ENCODE data around the gene IL17B. TPM values are rescaled to one million over a fixed set of nuclear protein-coding genes. Genes with fewer than 3 reads are reported as not detected.

Gene IL17B
- total RNA-seq, 1 experiment from 2014 or later = not detected

DNA sequence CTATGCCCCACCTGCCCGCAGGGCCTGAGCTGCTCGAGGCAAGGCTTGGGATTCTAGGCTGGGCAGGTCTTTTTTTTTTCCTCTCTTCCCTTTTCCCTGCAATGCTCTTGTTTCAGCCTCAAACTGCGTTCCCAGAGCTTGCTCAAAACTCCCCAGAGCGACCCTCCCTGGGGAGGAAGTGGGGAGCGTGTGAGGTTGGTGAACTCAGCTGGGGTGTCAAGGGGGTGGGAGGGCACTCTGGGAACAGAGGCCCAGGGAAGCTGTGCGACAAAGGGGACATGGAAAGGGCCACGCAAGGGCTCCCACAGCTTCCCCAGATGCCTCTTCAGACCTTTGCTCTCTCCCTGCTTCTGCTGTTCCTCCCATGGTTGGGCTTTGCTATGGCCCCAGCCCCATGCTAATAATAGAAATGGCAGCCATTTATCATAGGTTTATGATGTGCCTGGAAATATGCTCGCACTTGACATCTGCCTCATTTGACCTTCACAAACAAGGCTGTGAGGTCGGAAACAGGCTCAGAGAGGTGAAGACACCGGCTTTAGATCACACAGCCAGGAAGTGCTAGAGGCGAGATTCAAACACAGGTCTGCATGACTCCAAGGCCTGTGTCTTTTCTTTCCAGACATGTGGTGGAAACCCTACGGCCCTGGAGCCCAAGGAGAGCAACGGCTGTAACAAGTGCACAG lies 40.9 kb upstream of the IL17B start:
- peaks cover under 1% of the 10 kb centered on the region for H3K4me1 Mint-ChIP-seq (ENCODE audit: low read depth, unreplicated experiment)
- no peaks in the 10 kb centered on the region for H3K9me3 Mint-ChIP-seq (ENCODE audit: unreplicated experiment)
- no peak overlapping the region for H3K4me3 Mint-ChIP-seq (ENCODE audit: unreplicated experiment)
- no peaks in the 10 kb centered on the region for H3K27me3 Mint-ChIP-seq (ENCODE audit: insufficient read depth, unreplicated experiment)
- no peak overlapping the region for H3K27ac Mint-ChIP-seq (ENCODE audit: unreplicated experiment)
- no TSS peak for BruUV-seq (replicated peaks)
- CTCF ChIA-PET = interaction anchor here (0.6 kb wide), 1 partner anchor 11 kb away, joined by 3 read pairs; no protein-coding TSS in a partner anchor
- DNase-seq = no peak
- Histone ChIP-seq H3K4me1 (no peaks in the 10 kb centered on the region), H3K27me3 (replicated peaks; ENCODE audit: control insufficient read depth, insufficient read depth, low read length) (no peaks in the 10 kb centered on the region), H3K9me3 (no peaks in the 10 kb centered on the region), H3K36me3 (ENCODE audit: control insufficient read depth, insufficient read depth, low read length) (no peaks in the 10 kb centered on the region), H3K4me3 (ENCODE audit: low read depth, low read length) (no peak overlapping the region)
- POLR2A ChIA-PET = no interaction called here
- intact Hi-C loops (cut with micrococcal nuclease; ENCODE audit: unreplicated experiment) = no loop called here
- no peaks in the 10 kb centered on the region for H3K36me3 Mint-ChIP-seq (ENCODE audit: insufficient read depth, unreplicated experiment)
- TF ChIP-seq, protein P1, sequence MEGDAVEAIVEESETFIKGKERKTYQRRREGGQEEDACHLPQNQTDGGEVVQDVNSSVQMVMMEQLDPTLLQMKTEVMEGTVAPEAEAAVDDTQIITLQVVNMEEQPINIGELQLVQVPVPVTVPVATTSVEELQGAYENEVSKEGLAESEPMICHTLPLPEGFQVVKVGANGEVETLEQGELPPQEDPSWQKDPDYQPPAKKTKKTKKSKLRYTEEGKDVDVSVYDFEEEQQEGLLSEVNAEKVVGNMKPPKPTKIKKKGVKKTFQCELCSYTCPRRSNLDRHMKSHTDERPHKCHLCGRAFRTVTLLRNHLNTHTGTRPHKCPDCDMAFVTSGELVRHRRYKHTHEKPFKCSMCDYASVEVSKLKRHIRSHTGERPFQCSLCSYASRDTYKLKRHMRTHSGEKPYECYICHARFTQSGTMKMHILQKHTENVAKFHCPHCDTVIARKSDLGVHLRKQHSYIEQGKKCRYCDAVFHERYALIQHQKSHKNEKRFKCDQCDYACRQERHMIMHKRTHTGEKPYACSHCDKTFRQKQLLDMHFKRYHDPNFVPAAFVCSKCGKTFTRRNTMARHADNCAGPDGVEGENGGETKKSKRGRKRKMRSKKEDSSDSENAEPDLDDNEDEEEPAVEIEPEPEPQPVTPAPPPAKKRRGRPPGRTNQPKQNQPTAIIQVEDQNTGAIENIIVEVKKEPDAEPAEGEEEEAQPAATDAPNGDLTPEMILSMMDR (IDR thresholded peaks at IDR 0.05; ENCODE audit: insufficient read depth in 1 of 2, low read depth in 1 of 2, low read length in 1 of 2, severe bottlenecking in 1 of 2, unreplicated experiment in 1 of 2) = no peak

DNA sequence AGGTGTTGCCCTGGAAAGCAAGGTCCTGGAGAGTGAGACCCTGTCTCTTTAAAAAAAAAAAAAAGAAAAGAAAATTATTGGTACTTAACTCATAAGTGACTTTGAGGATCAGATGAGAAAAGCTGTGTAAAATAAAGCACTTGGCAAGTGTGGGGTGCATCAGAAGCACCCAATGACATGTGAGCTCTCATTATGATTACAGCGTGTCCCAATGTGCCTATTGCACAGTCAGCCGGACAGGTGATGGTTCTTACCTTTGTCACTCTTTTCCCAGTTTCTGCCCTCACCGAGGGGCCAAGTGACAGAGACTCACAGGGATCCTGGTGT lies 40.4 kb upstream of the IL17B start:
- H3K4me1 ChIP-seq = no peaks in the 10 kb centered on the region

GRCh38 chr5:149418910-149419531 lies 39.9 kb upstream of the IL17B start:
- H3K4me3 Mint-ChIP-seq (ENCODE audit: unreplicated experiment) = no peak overlapping the region
- Histone ChIP-seq H3K4me1 (no peaks in the 10 kb centered on the region), H3K27me3 (replicated peaks; ENCODE audit: control insufficient read depth, insufficient read depth, low read length) (no peaks in the 10 kb centered on the region), H3K36me3 (ENCODE audit: control insufficient read depth, insufficient read depth, low read length) (no peaks in the 10 kb centered on the region), H3K4me3 (ENCODE audit: low read depth, low read length) (no peak overlapping the region), H3K9me3 (no peaks in the 10 kb centered on the region)
- peaks cover 7% of the 10 kb centered on the region for H3K4me1 Mint-ChIP-seq (ENCODE audit: low read depth, unreplicated experiment)
- no peak overlapping the region for H3K27ac Mint-ChIP-seq (ENCODE audit: unreplicated experiment)
- no peaks in the 10 kb centered on the region for H3K9me3 Mint-ChIP-seq (ENCODE audit: unreplicated experiment)
- DNase-seq = no peak
- no peaks in the 10 kb centered on the region for H3K36me3 Mint-ChIP-seq (ENCODE audit: insufficient read depth, unreplicated experiment)
- TF ChIP-seq, protein P1 (IDR thresholded peaks at IDR 0.05; ENCODE audit: insufficient read depth in 1 of 2, low read depth in 1 of 2, low read length in 1 of 2, severe bottlenecking in 1 of 2, unreplicated experiment in 1 of 2) = no peak
- intact Hi-C loops (cut with micrococcal nuclease; ENCODE audit: unreplicated experiment) = no loop called here
- no peaks in the 10 kb centered on the region for H3K27me3 Mint-ChIP-seq (ENCODE audit: insufficient read depth, unreplicated experiment)
- POLR2A ChIA-PET = no interaction called here
- CTCF ChIA-PET = no interaction called here
- no TSS peak for BruUV-seq (replicated peaks)

More for the DNA sequence above, 40.4 kb upstream of the IL17B start:
- peaks cover 6% of the 10 kb centered on the region for H3K4me1 Mint-ChIP-seq (ENCODE audit: low read depth, unreplicated experiment)
- ChIA-PET POLR2A (no interaction called here), CTCF (interaction anchor here (0.6 kb wide), 1 partner anchor 10 kb away, joined by 3 read pairs; no protein-coding TSS in a partner anchor)
- TF ChIP-seq, protein P1 (IDR thresholded peaks at IDR 0.05; ENCODE audit: insufficient read depth in 1 of 2, low read depth in 1 of 2, low read length in 1 of 2, severe bottlenecking in 1 of 2, unreplicated experiment in 1 of 2) = no peak
- DNase-seq = no peak
- H3K27me3 Mint-ChIP-seq (ENCODE audit: insufficient read depth, unreplicated experiment) = no peaks in the 10 kb centered on the region
- H3K4me3 ChIP-seq (ENCODE audit: low read depth, low read length) = no peak overlapping the region
- no peaks in the 10 kb centered on the region for H3K36me3 Mint-ChIP-seq (ENCODE audit: insufficient read depth, unreplicated experiment)
- intact Hi-C loops (cut with micrococcal nuclease; ENCODE audit: unreplicated experiment) = no loop called here
- no TSS peak for BruUV-seq (replicated peaks)
- H3K36me3 ChIP-seq (ENCODE audit: control insufficient read depth, insufficient read depth, low read length) = no peaks in the 10 kb centered on the region
- no peaks in the 10 kb centered on the region for H3K9me3 ChIP-seq
- no peak overlapping the region for H3K4me3 Mint-ChIP-seq (ENCODE audit: unreplicated experiment)
- no peak overlapping the region for H3K27ac Mint-ChIP-seq (ENCODE audit: unreplicated experiment)
- no peaks in the 10 kb centered on the region for H3K27me3 ChIP-seq (replicated peaks; ENCODE audit: control insufficient read depth, insufficient read depth, low read length)
- H3K9me3 Mint-ChIP-seq (ENCODE audit: unreplicated experiment) = no peaks in the 10 kb centered on the region
